GM18858 (cell line): ENCODE measurements around the gene DYNLT1.

ENCODE experiments used
- ATAC-seq: cut with Tn5 transposase; IDR thresholded peaks from one replicate; pipeline ENCODE4 v1.9.1; 2021; ENCODE audit not compliant: unreplicated experiment

DYNLT1 gene

GRCh38 chr6:158603261-158604047, 41.1 kb downstream of the DYNLT1 start:
- ATAC-seq = no peak

- no peak for ATAC-seq
These were observed 44.9 kb downstream of the DYNLT1 start for GRCh38 chr6:158599635-158600034.

- no peak for ATAC-seq
These were observed 47.0 kb downstream of the DYNLT1 start for GRCh38 chr6:158597565-158597964.

- no peak for ATAC-seq
These were observed 47.7 kb downstream of the DYNLT1 start for GRCh38 chr6:158596861-158597260.

- no peak for ATAC-seq
These were observed 49.3 kb downstream of the DYNLT1 start for GRCh38 chr6:158595223-158595622.

GRCh38 chr6:158593670-158594069, 50.9 kb downstream of the DYNLT1 start:
- no peak for ATAC-seq

- no peak for ATAC-seq
These were observed 52.7 kb downstream of the DYNLT1 start for GRCh38 chr6:158591810-158592209.

GRCh38 chr6:158591134-158591809, 53.3 kb downstream of the DYNLT1 start:
- ATAC-seq = no peak

GRCh38 chr6:158589366-158589765, 55.2 kb downstream of the DYNLT1 start:
- ATAC-seq = no peak

GRCh38 chr6:158586652-158587051, 57.9 kb downstream of the DYNLT1 start:
- no peak for ATAC-seq
